LoVo (cell line): ENCODE results near the gene TES.
A peak's percentile ranks its signal among the peaks of the same experiment; 100 is the strongest.
"Not testable (repeated sequence)": the region's sequence is repeated elsewhere in the genome, so short reads cannot be mapped to it uniquely, and the experiment has no call there.

Source experiments
- DNase-seq: peaks from one replicate; pipeline ENCODE4 v3.0.0-alpha.2; 2016; ENCODE audit warnings: low spot score

The TES gene

DNA sequence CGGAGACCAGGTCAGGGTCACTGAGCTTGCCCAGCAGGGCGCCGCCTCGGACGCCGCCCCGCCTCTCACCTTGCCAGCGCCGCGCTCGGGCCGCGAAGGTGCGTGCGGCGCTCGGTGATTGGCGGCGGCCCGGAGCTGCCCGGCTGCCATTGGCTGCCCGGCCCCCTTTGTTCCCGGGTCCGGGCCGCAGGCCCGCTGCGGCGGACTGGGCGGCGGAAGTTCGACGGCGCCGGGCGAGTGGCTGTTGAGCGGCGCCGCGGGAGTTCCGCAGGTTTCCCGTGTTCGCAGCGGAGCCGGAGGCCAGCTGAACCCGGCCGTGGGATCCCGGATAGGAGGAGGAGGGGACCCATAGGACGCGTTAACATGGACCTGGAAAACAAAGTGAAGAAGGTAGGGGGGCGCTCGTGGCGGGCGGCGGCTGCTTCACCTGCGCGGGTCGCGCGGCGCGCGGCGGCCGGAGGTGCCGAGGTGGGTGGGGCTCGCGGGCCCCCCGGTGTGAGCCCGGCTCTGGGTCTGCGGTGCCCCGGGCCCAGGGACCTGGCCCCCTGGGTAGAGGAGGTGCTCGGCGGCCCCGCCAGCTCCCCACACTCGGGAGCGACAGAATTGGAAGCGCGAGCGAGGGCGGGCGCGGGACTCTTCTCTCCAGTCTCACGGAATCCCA, at the start of gene TES:
Gene TES, plus strand, starts transcription at position 195 of the 661 bp plus-strand sequence. Its CDS starts 169 bp downstream, at position 364.
- peak; percentile 95 for DNase-seq

DNA sequence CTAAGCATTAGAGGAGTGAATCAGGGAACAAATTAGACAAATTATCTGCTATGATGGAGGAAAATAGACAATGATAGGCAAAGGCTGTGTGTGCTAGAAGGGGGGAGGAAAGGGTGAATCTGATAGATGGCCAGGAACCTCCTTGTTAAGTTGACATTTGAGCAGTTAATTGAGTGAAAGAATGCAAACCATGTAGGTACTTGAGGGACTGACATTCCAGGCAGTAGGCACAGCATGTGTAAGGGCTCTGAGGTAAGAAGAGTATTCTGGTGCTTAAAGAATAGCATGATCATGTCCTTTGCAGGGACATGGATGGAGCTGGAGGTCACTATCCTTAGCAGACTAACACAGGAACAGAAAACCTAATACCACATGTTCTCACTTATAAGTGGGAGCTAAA, 48.6 kb upstream of the TES start:
- DNase-seq = no peak

DNA sequence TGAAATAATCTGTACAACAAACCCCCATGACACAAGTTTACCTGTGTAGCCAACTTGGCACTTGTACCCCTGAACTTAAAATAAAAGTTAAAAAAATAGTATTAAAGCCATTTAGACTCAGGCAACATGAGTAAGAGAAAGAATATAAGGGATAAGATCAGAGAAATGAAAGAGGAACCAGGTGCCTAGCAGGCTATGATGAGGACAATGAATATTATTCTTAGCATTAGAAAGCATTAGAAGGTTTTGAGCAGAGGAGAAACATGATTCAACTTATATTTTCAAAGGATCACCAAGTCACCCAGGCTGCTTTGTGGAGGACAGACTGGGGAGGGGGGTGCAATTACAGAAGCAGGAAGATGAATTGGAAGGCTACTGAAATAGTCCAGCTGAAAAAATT, 48.1 kb upstream of the TES start:
- no peak for DNase-seq

DNA sequence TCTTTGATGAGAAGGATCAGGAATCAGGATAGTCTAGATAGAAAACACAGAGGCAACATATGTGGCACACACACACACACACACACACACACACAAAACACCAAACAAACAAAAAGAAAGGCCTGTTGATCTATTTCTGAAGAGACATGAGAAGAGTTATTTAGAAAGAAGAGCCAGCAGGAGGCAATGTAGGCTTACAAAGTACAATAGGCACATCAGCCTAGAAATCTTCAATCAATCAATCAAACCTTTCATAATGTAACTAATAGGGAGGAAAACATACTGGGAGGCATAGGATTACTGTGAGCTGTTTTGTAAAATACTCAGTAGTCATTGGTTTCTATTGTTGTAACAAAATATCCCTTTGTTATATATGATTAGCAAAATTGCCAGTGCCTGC, 47.3 kb upstream of the TES start:
- DNase-seq = no peak

GRCh38 chr7:116164552-116165306, 45.6 kb upstream of the TES start:
- no peak for DNase-seq

GRCh38 chr7:116165717-116166116, 44.6 kb upstream of the TES start:
- no peak for DNase-seq

DNA sequence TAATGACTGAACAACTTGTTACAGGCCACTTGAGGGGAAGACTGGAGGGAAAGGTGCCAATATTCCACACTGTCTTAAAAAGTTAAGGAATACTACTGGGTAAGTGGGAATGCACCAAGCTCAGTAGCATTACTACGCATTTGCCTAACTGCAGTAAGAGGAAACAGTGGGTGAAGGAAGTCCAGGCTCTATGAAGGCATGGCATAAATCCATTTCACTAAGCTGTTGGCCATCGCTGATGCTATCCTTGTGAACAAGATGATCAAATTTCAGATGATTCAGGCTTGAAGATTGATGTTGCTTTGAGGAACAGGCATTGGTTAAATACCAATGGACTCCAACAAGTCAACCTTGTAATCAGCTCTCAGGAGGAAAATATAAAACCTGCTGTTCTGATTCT, 44.2 kb upstream of the TES start:
- DNase-seq = no peak

GRCh38 chr7:116167177-116167576, 43.2 kb upstream of the TES start:
- no peak for DNase-seq

- DNase-seq = peak; percentile 57
These were observed 41.3 kb upstream of the TES start for GRCh38 chr7:116169060-116169459.

- no peak for DNase-seq
These were observed 40.2 kb upstream of the TES start for GRCh38 chr7:116170180-116170579.

- no peak for DNase-seq
These were observed 39.2 kb upstream of the TES start for GRCh38 chr7:116171094-116171493.

DNA sequence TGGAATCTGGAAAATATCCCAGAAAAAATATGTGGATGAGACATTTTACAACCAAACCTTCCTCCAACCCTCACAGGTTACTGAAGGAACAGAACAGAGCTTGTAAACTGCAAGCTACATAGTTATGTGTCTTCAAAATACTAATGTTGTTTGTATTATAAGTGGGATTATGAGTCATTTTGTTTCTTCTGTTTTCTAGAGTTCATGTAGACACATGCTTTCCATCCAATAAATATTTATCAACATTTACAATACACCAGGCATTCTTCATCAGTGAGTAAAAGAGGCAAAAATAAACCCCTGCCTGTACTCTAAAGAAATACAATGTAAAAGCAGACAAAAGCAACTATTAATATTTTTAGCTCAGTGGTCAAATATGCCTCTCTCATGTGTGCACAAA, 38.0 kb upstream of the TES start:
- peak; percentile 15 for DNase-seq

- DNase-seq = peak; percentile 78
These were observed 37.0 kb upstream of the TES start for GRCh38 chr7:116173051-116174028.

DNA sequence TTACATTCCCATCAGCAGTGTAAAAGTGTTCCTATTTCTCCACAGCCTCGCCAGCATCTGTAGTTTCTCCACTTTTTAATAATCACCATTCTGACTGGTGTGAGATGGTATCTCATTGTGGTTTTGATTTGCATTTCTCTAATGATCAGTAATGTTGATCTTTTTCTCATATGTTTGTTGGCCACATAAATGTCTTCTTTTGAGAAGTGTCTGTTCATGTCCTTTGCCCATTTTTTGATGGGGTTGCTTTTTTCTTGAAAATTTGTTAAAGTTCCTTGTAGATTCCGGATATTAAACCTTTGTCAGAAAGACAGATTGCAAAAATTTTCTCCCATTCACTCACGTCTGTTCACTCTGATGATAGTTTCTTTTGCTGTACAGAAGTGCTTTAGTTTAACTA, 35.2 kb upstream of the TES start:
- DNase-seq = not testable (repeated sequence)

DNA sequence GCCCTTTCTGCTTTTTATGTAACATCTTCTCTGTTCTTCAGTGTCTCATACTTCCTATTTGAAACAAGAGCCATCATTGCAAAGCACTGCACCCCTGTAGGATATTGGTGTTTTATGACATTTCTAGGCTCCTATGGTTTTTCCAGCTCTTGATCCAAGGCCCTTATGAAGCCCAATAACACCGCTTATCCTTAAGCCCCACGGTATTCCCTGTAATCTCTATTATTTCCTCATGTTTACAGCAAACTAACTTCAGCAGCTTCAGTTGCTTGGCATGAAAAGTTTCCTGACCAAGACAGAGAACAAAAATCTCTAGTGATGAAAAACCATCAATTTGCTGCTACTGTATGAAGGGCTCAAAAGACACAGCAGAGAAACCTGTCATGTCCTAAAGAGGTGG, 34.1 kb upstream of the TES start:
- no peak for DNase-seq

GRCh38 chr7:116177009-116177408, 33.3 kb upstream of the TES start:
- no peak for DNase-seq

GRCh38 chr7:116180302-116180701, 30.0 kb upstream of the TES start:
- DNase-seq = peak; percentile 81

GRCh38 chr7:116182023-116182422, 28.3 kb upstream of the TES start:
- no peak for DNase-seq

DNA sequence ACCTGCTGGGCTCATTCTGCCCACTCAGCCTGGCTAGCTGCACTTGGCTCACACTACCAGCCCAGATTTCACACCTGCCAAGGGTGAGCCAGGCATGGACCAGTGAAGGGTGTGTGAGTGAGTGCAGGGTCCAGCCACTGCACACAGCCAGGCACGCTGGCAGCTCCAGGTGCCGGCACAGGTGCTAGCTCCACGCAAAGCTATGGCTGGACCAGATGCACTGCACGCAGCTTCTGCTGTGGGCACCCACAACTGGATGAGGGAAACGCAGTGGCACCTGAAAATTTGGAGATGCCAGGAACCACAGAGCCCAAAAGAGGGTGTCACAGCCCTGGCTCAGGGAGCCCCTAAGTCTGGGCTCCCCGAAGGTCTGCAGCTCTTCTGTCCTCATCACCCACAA, 24.9 kb upstream of the TES start:
- no peak for DNase-seq

- no peak for DNase-seq
These were observed 24.4 kb upstream of the TES start for GRCh38 chr7:116185956-116186355.

DNA sequence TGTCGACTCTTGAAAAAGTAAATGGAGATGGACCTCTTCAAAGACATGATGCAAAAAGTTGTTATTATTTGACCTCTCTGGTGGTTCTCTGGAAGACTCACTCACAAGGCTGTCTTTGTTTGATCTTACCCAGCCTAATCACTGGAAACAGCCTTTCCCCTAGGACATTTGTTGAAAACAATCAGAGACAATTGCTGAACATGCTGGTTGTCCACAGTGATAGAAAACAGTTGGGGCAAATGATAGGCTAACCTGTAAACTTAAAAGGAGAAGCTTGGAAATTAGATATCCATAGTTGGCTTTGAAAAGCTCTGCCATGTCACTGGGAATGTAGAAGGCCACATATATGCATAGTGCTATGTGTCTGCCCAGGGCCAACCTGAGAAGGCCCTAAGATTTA, 22.9 kb upstream of the TES start:
- DNase-seq = no peak

DNA sequence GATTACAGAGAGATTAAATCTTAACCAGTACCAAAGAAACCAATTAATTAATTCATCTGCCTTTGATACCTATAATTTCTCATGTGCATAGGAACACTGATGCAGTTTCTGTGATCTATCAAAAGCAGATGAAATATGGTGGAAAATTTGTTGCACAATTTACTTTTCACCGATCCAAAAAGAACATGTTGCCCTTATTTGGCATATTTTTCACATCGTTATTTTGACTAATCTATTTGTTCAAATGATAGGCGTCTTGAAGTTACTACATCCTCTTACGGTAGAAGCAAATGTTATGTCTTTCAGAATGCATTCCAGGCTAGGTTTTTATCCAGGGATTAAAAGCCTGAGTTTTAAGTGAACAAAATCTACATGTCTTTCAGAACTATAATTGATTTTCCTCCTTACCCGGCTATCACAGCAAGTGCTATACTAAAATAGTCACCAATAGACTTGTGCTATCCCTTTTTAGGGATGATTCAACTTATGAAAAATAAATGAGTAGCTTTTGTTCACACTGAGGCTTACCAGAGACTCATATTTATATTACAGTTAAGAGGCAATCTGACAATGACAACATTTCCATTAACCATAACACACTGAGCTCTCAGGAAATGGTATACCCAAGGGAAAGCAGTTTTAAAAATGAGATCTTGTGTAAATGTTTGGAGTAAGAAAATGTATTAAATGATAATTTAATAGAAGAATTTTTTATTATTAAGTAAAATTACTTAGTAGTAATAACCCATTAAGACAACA, 16.8 kb upstream of the TES start:
- no peak for DNase-seq
